Lower leg skin (tissue), 3 donors: ENCODE data around the gene BAIAP2.

Experiments
- CTCF ChIP-seq, 3 donors: fragments of 450-650 bp; IDR thresholded peaks; one replicate each; pipeline ENCODE4 v1.5.1; 2016; ENCODE audit warnings: antibody characterized with exemption in 3 of 3, mild to moderate bottlenecking in 3 of 3, moderate library complexity in 2 of 3
- POLR2A ChIP-seq, 2 donors: fragments of 450-650 bp; IDR thresholded peaks; one replicate each; pipeline ENCODE4 v1.6.1; 2016 to 2017; ENCODE audit warnings: antibody characterized with exemption in 2 of 2, mild to moderate bottlenecking in 1 of 2, moderate library complexity in 1 of 2

- no peak for TF ChIP-seq CTCF (IDR thresholded peaks at IDR 0.05)
- TF ChIP-seq POLR2A (IDR thresholded peaks at IDR 0.05), result no peak
Measured at GRCh38 chr17:81066771-81067315, 31.9 kb downstream of the BAIAP2 start.
